ENCODE results near the gene CARD10. TPM values are rescaled to one million over a fixed set of nuclear protein-coding genes. Genes with fewer than 3 reads are reported as not detected.

Gene CARD10
- total and polyA plus RNA-seq, 2 of the 13 experiments (the other 11 are each of a cell fraction or from before 2014, with no cell fraction given), result 35.2 to 55.8 TPM

GRCh38 chr22:37559901-37560607 lies 40.8 kb upstream of the CARD10 start, which contains the start of gene CDC42EP1 (continued):
- TF ChIP-seq TMF1 (CRISPR knock-in tag; IDR thresholded peaks at IDR 0.05; ENCODE audit: low read depth) (peak; percentile 32; the same call in 1 of the 2 replicates), THYN1 (CRISPR knock-in tag; IDR thresholded peaks at IDR 0.05; ENCODE audit: borderline replicate concordance, low read depth) (no peak), ZNF180 (CRISPR knock-in tag; IDR thresholded peaks at IDR 0.05; ENCODE audit: borderline replicate concordance, low read depth) (no peak), RFX1 (IDR thresholded peaks at IDR 0.05) (no peak), KAT8 (CRISPR knock-in tag; IDR thresholded peaks at IDR 0.05) (peak; percentile 37; the same call in 1 of the 2 replicates), EED (CRISPR knock-in tag; IDR thresholded peaks at IDR 0.05) (peak; percentile 85), TIGD3 (CRISPR knock-in tag; IDR thresholded peaks at IDR 0.05; ENCODE audit: borderline replicate concordance) (no peak), BRD4 (CRISPR knock-in tag; IDR thresholded peaks at IDR 0.05) (peak; percentile 48), ZNF597 (CRISPR knock-in tag; IDR thresholded peaks at IDR 0.05) (no peak), ZNF282 (IDR thresholded peaks at IDR 0.05; ENCODE audit: partially characterized antibody) (no peak), SETDB1 (CRISPR knock-in tag; IDR thresholded peaks at IDR 0.05; ENCODE audit: borderline replicate concordance) (no peak), MXD3 (CRISPR knock-in tag; IDR thresholded peaks at IDR 0.05) (peak; percentile 75; the same call in 1 of the 2 replicates), PHF21A (CRISPR knock-in tag; IDR thresholded peaks at IDR 0.05) (no peak), ZNF749 (CRISPR knock-in tag; IDR thresholded peaks at IDR 0.05; ENCODE audit: borderline replicate concordance) (peak; percentile 33; the same call in 1 of the 2 replicates), PBX2 (CRISPR knock-in tag; IDR thresholded peaks at IDR 0.05) (no peak), ZNF484 (CRISPR knock-in tag; IDR thresholded peaks at IDR 0.05; ENCODE audit: borderline replicate concordance, low read depth) (0 out of 2 replicates have a peak, but pooled peaks have one; percentile 46), KLF6 (CRISPR knock-in tag; IDR thresholded peaks at IDR 0.05) (peak; percentile 77; the same call in 1 of the 2 replicates)
- TF ChIP-seq, protein P1, sequence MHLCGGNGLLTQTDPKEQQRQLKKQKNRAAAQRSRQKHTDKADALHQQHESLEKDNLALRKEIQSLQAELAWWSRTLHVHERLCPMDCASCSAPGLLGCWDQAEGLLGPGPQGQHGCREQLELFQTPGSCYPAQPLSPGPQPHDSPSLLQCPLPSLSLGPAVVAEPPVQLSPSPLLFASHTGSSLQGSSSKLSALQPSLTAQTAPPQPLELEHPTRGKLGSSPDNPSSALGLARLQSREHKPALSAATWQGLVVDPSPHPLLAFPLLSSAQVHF (CRISPR knock-in tag; IDR thresholded peaks at IDR 0.05), result no peak
- TF ChIP-seq, protein P2, sequence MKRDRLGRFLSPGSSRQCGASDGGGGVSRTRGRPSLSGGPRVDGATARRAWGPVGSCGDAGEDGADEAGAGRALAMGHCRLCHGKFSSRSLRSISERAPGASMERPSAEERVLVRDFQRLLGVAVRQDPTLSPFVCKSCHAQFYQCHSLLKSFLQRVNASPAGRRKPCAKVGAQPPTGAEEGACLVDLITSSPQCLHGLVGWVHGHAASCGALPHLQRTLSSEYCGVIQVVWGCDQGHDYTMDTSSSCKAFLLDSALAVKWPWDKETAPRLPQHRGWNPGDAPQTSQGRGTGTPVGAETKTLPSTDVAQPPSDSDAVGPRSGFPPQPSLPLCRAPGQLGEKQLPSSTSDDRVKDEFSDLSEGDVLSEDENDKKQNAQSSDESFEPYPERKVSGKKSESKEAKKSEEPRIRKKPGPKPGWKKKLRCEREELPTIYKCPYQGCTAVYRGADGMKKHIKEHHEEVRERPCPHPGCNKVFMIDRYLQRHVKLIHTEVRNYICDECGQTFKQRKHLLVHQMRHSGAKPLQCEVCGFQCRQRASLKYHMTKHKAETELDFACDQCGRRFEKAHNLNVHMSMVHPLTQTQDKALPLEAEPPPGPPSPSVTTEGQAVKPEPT (CRISPR knock-in tag; IDR thresholded peaks at IDR 0.05; ENCODE audit: low read depth), result no peak
- TF ChIP-seq, protein P3, sequence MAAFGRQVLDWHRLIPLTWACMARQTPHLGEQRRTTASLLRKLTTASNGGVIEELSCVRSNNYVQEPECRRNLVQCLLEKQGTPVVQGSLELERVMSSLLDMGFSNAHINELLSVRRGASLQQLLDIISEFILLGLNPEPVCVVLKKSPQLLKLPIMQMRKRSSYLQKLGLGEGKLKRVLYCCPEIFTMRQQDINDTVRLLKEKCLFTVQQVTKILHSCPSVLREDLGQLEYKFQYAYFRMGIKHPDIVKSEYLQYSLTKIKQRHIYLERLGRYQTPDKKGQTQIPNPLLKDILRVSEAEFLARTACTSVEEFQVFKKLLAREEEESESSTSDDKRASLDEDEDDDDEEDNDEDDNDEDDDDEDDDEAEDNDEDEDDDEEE (CRISPR knock-in tag; IDR thresholded peaks at IDR 0.05), result no peak

Measured in HepG2 (cell line).